HG02973 (cell line): ENCODE data around the gene ANKS1A.
A peak's percentile ranks its signal among the peaks of the same experiment; 100 is the strongest.
"Not testable (repeated sequence)": the region's sequence is repeated elsewhere in the genome, so short reads cannot be mapped to it uniquely, and the experiment has no call there.

Source experiments
- ATAC-seq: cut with Tn5 transposase; IDR thresholded peaks from one replicate; pipeline ENCODE4 v1.9.1; 2021; ENCODE audit warnings: moderate library complexity; ENCODE audit not compliant: unreplicated experiment

The ANKS1A gene

DNA sequence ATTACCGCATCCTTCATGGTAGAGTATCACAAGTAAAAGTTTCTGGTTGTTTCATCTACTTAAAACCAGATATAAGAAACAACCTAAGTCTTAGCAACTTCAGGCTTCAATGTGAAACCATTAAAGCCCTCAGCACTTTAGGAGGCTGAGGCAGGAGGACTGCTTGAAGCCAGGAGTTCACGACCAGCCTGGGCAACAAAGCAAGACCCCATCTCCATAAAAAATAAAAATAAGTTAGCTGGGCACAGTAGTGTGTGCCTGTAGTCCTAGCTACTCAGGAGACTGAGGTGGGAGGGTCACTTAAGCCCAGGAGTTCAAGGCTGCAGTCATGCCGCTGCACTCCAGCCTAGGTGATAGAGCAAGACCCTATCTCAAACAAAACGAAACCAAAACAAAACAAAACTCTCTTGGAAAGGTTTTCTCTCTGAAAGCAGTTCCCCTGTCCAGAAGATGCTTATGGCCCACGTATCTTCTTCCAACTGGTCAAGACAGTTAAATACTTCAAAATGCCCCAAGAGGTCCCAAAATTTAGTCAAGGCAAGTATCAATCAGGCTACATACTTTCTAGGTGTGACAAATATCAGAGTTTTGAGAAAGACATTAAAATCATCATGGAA, 11.1 kb upstream of the ANKS1A start:
- ATAC-seq, result no peak

DNA sequence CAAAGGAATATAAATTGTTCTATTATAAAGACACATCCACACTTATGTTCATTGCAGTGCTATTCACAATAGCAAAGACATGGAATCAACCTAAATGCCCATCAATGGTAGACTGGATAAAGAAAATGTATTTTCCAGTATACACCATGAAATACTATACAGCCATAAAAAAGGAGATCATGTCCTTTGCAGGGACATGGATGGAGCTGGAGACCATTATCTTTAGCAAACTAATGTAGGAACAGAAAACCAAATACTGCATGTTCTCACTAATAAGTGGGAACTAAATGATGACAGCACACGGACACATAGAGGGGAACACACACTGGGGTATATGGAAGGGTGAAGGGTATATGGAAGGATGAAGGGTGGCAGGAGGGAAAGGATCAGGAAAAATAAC, 5.0 kb upstream of the ANKS1A start:
- ATAC-seq, result not testable (repeated sequence)

DNA sequence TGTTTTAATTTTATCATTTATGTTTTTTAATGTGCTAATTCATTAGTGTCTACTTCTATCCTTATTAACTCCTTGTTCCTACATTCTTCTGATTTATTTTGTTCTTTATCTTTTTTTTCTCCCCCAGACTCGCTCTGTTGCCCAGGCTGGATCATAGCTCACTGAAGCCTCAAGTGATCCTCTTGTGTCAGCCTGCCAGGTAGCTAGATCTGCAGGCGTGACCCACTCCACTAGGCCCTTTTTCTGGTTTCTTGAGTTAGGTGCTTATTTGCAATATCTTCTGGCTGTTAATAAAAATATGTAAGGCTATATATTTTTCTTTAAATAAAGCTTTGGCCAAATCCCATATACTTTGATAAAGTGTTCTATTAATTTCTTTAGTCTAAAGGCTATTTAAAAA, 4.1 kb upstream of the ANKS1A start:
- ATAC-seq, result no peak

DNA sequence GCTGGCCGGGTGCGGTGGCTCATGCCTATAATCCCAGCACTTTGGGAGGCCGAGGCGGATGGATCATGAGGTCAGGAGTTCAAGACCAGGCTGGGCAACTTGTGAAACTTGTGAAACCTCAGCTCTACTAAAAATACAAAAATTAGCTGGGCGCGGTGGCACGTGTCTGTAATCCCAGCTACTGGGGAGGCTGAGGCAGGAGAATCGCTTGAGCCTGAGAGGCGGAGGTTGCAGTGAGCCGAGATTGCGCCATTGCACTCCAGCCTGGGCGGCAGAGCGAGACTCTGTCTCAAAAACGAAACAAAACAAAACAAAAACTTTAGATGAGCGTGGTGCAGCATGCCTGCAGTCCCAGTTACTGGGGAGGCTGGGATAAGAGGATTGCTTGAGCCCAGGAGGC, 3.2 kb upstream of the ANKS1A start:
- ATAC-seq, result not testable (repeated sequence)

DNA sequence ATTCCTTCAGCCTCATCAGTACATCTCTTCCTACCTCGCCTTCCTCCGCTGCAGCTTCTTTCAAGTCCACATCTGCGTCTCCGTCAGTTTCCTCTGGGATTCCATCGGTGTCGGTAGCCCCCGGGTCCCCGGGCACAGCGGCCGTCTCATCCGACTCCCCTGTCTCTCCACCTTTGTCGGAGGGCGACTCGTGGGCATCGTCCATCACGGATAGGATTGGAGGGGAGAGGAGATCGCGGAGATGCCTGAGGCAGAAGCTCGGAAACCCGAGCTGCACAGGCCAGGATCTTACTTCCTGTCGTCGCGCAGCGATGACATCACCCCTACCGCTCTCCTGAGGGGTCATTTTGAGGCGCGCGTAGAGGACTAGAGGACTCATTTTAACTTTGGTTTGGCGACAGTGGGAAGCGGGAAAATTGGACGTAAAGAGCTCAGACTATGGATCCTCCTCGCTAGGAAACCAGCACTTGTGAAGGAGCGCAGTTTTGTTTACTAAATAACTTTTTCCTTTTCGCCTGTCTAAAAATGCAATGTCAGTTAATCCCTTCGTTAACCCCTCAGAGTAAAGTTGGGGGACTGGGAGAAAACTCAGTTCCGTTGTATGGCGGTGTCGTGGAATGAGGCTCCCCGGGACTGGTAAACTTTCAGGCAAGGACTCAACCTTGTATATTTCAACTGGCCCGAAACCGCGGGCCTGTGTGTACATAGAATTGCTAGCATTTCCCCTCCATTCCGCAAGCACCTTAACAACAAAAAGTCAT, 1.1 kb upstream of the ANKS1A start, which contains the start of gene TAF11:
Gene TAF11, minus strand, starts transcription at position 290 of the 761 bp plus-strand sequence. Its CDS starts 85 bp downstream, at position 205.
- ATAC-seq, result peak; percentile 67

DNA sequence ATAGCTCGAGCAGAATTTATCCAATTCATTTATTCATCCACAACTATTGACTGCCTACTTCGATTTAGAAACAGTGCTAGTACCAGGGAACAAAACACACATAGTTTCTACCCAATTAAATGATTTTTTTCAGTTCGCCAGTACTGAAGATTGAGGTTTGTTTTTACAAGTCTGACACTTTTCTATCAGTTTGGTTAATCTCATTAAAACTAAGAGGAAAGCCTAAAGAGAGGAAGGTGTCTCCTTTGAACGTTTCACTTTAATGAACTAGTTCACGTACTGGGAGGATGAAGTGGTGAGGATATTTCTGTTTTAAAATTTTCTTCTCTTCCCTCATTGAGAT, 570 bp upstream of the ANKS1A start:
- no peak for ATAC-seq

DNA sequence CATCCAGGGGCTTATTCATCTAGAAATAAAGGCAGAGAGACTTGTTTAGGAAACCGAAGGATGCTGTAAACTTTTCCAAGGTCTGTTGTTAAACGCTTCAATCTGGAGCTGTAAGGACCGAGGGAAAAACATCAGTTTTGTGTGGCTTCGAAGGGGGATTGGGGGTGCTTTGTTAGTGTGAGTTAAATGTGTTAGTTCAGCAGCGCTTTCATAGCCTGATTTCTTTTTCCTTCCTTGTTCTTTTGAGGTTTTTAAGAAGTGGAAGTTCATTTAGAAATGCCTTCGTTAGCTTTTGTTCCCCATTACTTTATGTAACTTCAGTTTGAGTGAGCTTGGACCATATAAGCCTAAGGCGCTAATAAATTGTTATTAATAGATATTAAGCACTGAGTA, 1.5 kb downstream of the ANKS1A start:
- ATAC-seq, result no peak

DNA sequence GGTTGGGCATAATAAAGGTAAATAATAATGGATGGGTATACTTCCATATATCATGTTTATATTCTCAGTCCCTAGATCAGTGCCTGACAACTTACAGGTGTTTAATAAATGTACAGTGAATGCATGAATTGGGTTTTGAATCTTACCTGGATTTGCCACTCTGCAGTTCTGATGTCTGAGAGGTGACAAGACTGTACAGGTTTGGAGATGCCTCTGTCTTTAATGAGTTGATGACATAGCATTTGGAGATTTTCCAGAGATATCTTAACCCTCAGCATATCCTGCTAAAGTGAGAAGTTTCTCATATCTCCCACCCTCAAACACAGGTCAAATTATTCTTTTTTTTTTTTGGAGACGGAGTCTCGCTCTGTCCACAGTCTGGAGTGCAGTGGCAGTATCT, 2.2 kb downstream of the ANKS1A start:
- ATAC-seq, result no peak

DNA sequence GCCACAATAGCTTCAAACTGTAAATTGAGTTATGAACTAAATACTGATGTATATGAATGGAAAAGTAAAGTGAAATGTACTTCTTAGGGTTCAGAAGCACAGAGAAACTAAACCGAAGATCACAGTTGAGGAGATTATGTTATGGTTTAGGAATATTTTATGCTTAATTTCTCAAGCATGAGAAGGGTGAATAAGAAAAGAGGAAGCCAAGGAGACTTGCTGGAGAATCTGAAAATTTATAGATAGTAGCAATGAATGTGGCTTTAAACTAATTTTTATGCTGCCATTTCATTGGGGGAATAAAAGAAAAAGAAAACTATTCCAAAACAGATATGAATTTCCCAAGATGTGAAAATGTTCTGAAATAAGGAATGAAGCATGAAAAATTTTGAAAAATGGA, 5.6 kb downstream of the ANKS1A start:
- no peak for ATAC-seq

DNA sequence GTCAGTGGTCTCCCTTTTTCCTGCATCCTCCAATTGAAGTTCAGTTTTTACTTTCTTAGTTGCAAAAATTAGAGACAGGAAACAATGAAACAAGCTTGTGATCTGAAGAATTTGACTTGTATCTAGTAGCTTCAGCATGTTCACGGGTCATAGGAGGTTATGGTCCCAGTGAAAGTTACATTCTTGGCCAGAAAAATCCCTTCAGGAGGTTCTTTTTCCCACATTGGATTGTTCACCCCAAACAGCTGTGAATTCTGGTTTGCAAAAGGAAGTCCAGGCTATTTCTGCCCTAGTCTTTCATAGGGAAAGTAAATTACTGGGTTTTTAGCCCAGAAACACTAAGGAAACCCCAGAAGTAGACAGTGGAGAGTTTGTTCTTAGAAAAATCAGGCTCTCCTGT, 8.1 kb downstream of the ANKS1A start:
- no peak for ATAC-seq

DNA sequence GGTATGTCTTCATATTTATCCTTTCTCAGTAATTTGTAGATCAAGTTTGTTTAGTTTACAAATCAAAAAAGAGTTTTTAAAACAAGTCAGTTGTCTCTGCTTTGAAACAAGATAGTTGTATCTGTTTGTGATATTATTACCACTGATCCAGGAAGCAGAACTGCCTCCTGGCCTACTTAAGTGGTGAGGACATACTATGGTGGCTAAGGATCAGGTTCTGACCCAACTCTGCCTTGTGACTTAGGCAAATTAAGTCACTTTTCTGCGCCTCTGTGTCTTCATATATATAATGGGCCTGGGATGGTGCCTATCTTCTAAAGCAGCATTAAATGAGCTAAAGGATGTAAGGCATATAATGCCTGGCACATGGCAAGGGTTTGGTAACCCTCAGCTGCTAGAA, 8.7 kb downstream of the ANKS1A start:
- ATAC-seq, result no peak

DNA sequence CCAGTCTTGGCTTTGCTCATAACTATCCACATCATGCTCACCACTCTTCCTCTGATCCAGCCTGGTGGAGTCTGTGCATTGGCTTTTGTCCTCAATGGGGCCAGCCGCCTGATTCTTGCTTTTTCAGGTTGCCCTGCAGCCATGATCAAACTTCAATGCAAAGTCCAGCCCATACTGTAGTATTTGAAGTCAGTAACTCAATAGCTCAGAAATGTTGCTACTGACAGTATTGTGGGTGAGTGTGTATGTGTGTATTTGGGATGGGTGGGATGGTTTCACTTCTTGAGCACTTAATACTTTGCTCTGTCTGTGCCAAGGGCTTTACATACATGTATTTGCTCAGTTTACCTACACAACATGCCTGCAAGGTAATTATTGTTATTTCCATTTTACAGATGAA, 10.7 kb downstream of the ANKS1A start:
- not testable (repeated sequence) for ATAC-seq

DNA sequence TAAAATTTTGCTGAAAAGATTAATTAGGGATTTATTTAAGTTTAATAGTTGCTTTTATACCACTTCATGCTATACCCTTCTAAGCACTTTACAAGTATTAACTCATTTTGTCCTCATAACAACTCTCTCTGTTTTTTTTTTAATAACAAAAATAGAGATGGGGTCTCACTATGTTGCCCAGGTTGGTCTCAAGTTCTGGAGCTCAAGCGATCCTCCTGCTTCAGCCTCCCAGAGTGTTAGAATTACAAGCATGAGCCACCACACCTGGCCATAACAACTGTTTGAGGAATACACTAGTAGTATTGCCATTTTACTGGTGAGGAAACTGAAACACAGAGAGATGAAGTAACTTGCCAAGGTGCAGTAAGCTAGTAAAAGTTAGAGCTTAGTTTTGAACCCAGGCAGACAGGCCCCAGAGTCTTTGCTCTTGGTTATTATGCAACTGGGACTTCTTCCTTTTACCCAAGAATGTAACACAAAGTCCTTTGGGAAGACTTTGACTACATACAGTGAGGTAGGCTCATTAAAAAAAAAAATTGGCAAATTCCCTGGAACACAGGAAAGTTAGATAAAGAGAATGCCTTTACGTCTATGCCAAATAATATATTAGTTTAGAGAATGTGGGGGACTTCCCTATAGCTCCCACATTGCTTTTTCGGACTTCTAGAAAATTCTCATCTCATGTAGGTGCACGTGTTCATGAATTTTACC, 11.4 kb downstream of the ANKS1A start:
- ATAC-seq, result no peak

DNA sequence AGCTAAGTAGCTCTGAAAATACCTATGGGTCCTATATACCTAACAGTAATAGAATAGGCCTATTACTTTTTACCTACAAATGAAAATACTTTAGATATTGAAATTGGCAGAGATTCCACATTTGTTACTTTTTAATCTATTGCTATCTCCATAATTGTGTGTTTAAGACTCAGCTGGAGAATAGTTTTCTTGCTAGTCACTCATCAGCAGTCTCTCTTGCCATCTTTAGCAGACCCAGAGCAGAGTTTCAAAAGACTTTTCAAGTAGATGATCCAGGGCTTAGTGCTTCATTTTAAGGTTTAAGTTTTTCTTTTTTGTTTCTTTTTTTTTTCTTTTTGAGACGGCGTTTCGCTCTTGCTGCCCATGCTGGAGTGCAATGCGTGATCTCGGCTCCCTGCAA, 12.9 kb downstream of the ANKS1A start:
- no peak for ATAC-seq

DNA sequence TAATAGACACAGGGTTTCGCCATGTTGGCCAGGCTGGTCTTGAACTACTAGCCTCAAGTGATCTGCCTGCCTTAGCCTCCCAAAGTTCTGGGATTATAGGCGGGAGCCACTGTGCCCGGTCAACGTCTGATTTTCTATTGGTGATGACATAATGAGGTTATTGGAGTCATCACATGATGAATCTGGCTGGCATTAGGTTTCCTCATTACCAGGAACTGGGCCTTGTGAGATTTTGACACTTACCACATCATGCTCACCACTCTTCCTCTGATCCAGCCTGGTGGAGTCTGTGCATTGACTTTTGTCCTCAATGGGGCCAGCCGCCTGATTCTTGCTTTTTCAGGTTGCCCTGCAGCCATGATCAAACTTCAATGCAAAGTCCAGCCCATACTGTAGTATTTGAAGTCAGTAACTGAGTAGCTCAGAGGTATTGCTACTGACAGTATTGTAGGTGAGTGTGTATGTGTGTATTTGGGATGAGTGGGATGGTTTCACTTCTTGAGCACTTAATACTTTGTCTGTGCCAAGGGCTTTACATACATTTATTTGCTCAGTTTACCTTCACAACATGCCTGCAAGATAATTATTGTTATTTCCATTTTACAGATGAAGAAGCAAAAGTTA, 16.0 kb downstream of the ANKS1A start:
- no peak for ATAC-seq

DNA sequence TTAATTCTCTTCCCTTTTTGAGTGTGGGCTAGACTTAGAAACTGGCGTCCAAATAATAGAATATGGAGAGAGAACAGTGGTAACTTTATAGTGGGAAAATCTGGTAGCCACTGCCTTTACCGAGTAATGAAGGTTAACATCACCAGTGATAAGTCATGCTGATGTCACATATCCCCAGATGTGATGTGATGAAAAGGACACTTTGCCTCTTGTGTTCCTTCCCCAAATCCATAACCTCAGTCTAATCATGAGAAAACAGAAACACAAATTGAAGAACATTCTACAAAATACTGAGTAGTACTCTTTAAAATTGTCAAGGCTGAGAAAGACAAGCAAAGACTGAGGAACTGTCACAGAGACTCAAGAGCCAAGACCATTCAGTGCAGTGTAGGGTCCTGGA, 17.8 kb downstream of the ANKS1A start:
- ATAC-seq, result no peak

DNA sequence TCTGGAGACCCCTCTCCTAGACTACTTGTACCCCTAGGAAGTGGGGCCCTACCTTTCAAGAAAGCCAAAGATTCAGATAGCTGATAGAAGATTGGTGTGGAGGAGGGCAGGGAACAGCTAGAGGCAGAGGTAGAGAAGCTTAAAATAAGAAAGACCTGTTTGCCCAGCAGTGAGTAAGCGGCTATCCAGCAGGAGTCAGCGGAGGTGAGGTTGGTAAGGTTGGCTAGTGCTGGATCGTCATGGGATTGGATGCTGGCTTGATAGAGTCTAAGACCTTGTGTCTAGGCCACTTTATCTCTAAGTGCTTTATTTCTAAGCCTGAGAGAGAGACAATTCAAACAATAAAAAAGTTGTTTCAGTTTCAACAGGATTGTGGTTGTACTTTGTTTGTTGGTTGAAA, 19.1 kb downstream of the ANKS1A start:
- no peak for ATAC-seq

DNA sequence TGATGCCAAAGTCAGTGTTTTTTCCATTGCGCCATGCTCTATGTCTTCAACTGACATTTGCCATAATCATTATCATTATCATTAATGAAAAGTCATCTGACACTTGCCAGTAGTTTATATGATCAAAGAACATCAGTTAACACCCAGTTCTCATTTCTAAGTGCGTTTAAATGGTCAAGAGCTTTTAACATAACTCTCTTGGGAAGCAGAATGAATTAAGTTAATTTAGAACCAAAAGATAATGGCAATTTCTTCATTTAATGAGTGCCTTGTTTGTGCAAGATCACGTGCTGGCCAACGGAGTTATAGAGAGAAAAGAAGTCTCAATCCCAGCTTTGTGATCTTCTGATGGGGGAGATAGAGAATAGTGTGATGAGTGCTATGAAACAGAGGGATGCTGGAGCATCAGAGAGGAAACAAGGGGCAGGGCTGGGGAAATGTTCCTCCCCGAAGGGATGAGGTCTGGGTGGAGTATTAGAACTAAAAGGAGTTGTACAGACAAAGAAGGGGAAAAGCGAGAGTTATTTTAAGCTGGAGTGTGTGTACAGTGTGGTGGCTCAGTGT, 20.3 kb downstream of the ANKS1A start:
- ATAC-seq, result no peak

DNA sequence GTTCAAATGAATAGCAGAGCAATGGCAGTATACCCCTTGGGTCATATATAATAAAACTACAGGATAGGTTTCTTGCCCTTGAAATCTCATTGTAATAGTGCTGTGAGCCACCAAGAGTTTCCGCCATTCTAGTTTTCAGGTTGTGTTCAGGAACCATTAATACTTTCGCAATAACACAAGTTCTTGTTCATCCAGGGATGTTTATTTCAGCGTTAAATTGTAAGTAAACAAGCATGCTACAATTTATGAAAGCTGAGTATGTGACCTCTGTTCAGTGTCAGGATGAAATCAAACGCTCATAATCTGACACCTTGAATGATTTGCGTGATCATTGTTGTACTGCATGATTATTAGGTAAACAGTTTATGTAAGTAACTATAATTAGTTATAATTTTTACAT, 22.8 kb downstream of the ANKS1A start:
- ATAC-seq, result no peak

DNA sequence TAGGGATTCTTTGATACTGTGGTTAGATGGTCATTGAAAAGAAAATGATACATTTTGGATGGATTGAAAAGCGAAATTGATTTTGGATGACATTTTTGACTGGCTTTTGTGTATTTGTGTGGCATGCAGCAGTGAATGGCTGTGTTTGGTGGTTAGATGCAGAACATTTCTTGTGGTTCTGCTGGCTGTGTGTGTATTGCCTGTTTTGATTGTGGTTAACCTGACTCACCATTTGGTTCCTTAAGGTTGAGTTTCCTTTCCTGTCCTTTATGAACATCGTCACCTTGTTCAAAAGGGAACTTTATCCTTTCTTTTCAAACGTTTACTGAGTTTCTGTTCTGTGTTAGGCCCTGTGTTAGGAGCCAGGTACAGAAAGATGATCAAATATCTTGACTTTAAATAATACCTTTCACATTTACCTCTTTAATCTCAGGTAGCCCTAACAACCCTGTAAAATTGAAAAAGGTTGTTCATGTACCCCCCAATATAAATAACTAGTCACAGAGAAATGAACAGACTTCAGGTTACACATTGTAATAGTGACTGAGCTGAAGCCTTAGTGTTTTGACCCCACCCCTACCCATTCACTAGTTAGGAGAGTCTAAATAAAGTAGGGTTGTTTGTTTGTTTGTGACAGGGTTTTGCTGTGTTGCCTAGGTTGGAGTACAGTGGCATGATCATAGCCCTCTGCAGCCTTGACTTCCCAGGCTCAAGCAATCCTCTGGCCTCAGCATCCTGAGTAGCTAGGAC, 23.8 kb downstream of the ANKS1A start:
- peak; percentile 82 for ATAC-seq

DNA sequence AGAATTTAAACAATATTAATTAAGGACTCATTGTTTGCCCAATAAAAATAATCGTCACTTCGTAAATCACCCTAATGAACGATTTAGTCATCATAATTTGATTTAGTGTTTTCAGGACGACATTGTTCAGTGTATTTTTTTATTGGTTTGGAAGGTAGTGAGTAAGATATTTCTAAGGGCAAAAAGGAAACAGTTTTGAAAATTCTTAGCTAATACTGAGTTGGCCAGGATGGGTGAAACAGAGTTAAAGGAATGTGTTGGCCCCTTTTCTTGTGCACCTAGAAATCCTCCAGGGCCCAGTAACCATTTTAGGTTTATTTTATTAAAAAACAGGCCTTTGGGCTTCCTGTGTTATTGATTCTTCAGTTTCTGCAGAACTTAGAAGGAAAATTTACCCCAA, 25.3 kb downstream of the ANKS1A start:
- ATAC-seq, result no peak
